H9 (cell line): ENCODE measurements around the gene EIF4E2. TPM values are rescaled to one million over a fixed set of nuclear protein-coding genes. Genes with fewer than 3 reads are reported as not detected.

Source experiments
- DNase-seq: peaks from one replicate; pipeline ENCODE4 v3.0.0-alpha.2; 2017
- H2AFZ ChIP-seq: one replicate; pipeline ENCODE4 v1.6.1; 2013; ENCODE audit warnings: mild to moderate bottlenecking, low read length, control low read depth, moderate library complexity
- H2AK5ac ChIP-seq: 2 replicates; pipeline ENCODE4 v1.6.1; 2013; ENCODE audit warnings: low read length, control low read depth, mixed read lengths; ENCODE audit not compliant: insufficient read length
- H2BK120ac ChIP-seq: one replicate; pipeline ENCODE4 v1.6.1; 2013; ENCODE audit warnings: low read depth, mild to moderate bottlenecking, low read length, control low read depth, inconsistent platforms; ENCODE audit not compliant: poor library complexity, severe bottlenecking
- H2BK12ac ChIP-seq: 2 replicates; pipeline ENCODE4 v1.6.1; 2013; ENCODE audit warnings: low read length, control low read depth, mixed read lengths, low read depth; ENCODE audit not compliant: insufficient read length
- H2BK15ac ChIP-seq: 2 replicates; pipeline ENCODE4 v1.6.1; 2013; ENCODE audit warnings: low read depth, low read length, control low read depth
- H2BK20ac ChIP-seq: one replicate; pipeline ENCODE4 v1.6.1; 2013; ENCODE audit warnings: low read depth, mild to moderate bottlenecking, low read length, control low read depth, inconsistent platforms; ENCODE audit not compliant: poor library complexity, severe bottlenecking
- H2BK5ac ChIP-seq: 2 replicates; pipeline ENCODE4 v1.6.1; 2013; ENCODE audit warnings: low read length, control low read depth, mixed read lengths; ENCODE audit not compliant: insufficient read length
- H3K14ac ChIP-seq: 2 replicates; pipeline ENCODE4 v1.6.1; 2013; ENCODE audit warnings: low read length, control low read depth; ENCODE audit not compliant: insufficient read depth
- H3K18ac ChIP-seq: 2 replicates; pipeline ENCODE4 v1.6.1; 2013; ENCODE audit warnings: low read depth, mild to moderate bottlenecking, mixed read lengths, low read length, control low read depth; ENCODE audit not compliant: insufficient read length
- H3K23ac ChIP-seq: 2 replicates; pipeline ENCODE4 v1.6.1; 2013; ENCODE audit warnings: low read length, control low read depth, mixed read lengths, low read depth; ENCODE audit not compliant: insufficient read length
- H3K23me2 ChIP-seq: 2 replicates; pipeline ENCODE4 v1.6.1; 2013; ENCODE audit warnings: low read depth, mild to moderate bottlenecking, mixed read lengths, low read length, control low read depth; ENCODE audit not compliant: insufficient read length, poor library complexity, severe bottlenecking
- H3K27ac ChIP-seq: 2 replicates; pipeline ENCODE4 v1.5.1; 2013; ENCODE audit warnings: low read length, control low read depth, mixed read lengths, low read depth; ENCODE audit not compliant: insufficient read length
- H3K27me3 ChIP-seq: 2 replicates; pipeline ENCODE4 v1.6.1; 2013; ENCODE audit warnings: low read length, control low read depth, inconsistent platforms; ENCODE audit not compliant: insufficient read depth
- H3K4ac ChIP-seq: 2 replicates; pipeline ENCODE4 v1.6.1; 2013; ENCODE audit warnings: low read depth, mild to moderate bottlenecking, control low read depth, inconsistent platforms, low read length, moderate library complexity
- H3K4me1 ChIP-seq: 2 replicates; pipeline ENCODE4 v1.6.1; 2013; ENCODE audit warnings: low read length, control low read depth, inconsistent platforms; ENCODE audit not compliant: insufficient read depth
- H3K4me2 ChIP-seq: 2 replicates; pipeline ENCODE4 v1.6.1; 2013; ENCODE audit warnings: low read length, control low read depth, mixed read lengths; ENCODE audit not compliant: insufficient read length, insufficient read depth
- H3K56ac ChIP-seq: 2 replicates; pipeline ENCODE4 v1.6.1; 2013; ENCODE audit warnings: low read depth, mild to moderate bottlenecking, mixed read lengths, low read length, control low read depth; ENCODE audit not compliant: insufficient read length
- H3K79me1 ChIP-seq: 2 replicates; pipeline ENCODE4 v1.6.1; 2013; ENCODE audit warnings: low read depth, mild to moderate bottlenecking, moderate library complexity, low read length, control low read depth, inconsistent platforms; ENCODE audit not compliant: insufficient read depth, poor library complexity, severe bottlenecking
- H3K79me2 ChIP-seq: 2 replicates; pipeline ENCODE4 v1.6.1; 2013; ENCODE audit warnings: low read length, control low read depth, inconsistent platforms; ENCODE audit not compliant: insufficient read depth
- H3K9ac ChIP-seq: 2 replicates; pipeline ENCODE4 v1.6.1; 2013; ENCODE audit warnings: low read length, control low read depth, mixed read lengths; ENCODE audit not compliant: insufficient read length; ENCODE audit errors: extremely low read depth
- H3K9me3 ChIP-seq: one replicate; pipeline ENCODE4 v1.6.1; 2013; ENCODE audit warnings: low read depth, low read length, inconsistent platforms; ENCODE audit not compliant: control insufficient read depth
- H3T11ph ChIP-seq: one replicate; pipeline ENCODE4 v1.6.1; 2013; ENCODE audit warnings: mild to moderate bottlenecking, low read length, control low read depth, inconsistent platforms
- H4K20me1 ChIP-seq: one replicate; pipeline ENCODE4 v1.6.1; 2013; ENCODE audit not compliant: control insufficient read depth, insufficient read length, insufficient read depth
- H4K5ac ChIP-seq: 2 replicates; pipeline ENCODE4 v1.6.1; 2013; ENCODE audit warnings: low read depth, mild to moderate bottlenecking, mixed read lengths, low read length, control low read depth; ENCODE audit not compliant: insufficient read length
- H4K8ac ChIP-seq: replicated peaks from 2 replicates; pipeline ENCODE4 v1.6.1; 2013; ENCODE audit warnings: low read length, control low read depth, mixed read lengths, low read depth; ENCODE audit not compliant: insufficient read length
- H4K91ac ChIP-seq: 2 replicates; pipeline ENCODE4 v1.6.1; 2013; ENCODE audit warnings: low read depth, mild to moderate bottlenecking, moderate library complexity, mixed read lengths, low read length, control low read depth; ENCODE audit not compliant: insufficient read length
- H3K27ac Mint-ChIP-seq, 3 experiments: 2 replicates in 2 of 3; 3 replicates in 1 of 3; pipeline ENCODE4 v1.8.0; 2020 to 2021; ENCODE audit warnings: mixed read lengths in 3 of 3, mild to moderate bottlenecking in 1 of 3, moderate library complexity in 1 of 3
- H3K27me3 Mint-ChIP-seq: 2 replicates; pipeline ENCODE4 v1.8.0; 2021; ENCODE audit warnings: low read depth, mild to moderate bottlenecking, moderate library complexity, mixed read lengths
- H3K36me3 Mint-ChIP-seq, 3 experiments: 2 replicates in 2 of 3; 3 replicates in 1 of 3; pipeline ENCODE4 v1.8.0; 2020 to 2021; ENCODE audit warnings: low read depth in 3 of 3, mixed read lengths in 3 of 3; ENCODE audit not compliant: insufficient read depth in 1 of 3
- H3K4me1 Mint-ChIP-seq, 2 experiments: 2 replicates each; pipeline ENCODE4 v1.8.0; 2020; ENCODE audit warnings: mixed read lengths in 2 of 2
- H3K4me3 Mint-ChIP-seq, 2 experiments: 2 replicates in 1 of 2; 3 replicates in 1 of 2; pipeline ENCODE4 v1.8.0; 2020 to 2021; ENCODE audit warnings: mild to moderate bottlenecking in 2 of 2, mixed read lengths in 2 of 2, moderate library complexity in 1 of 2
- H3K9me3 Mint-ChIP-seq, 2 experiments: 2 replicates in 1 of 2; 3 replicates in 1 of 2; pipeline ENCODE4 v1.8.0; 2020; ENCODE audit warnings: mild to moderate bottlenecking in 2 of 2, mixed read lengths in 2 of 2, moderate library complexity in 1 of 2
- CTCF ChIP-seq: fragments of 200-600 bp; sonication (generic); conservative IDR thresholded peaks from 3 replicates; pipeline ENCODE4 v1.8.0; 2021; ENCODE audit warnings: antibody characterized with exemption, mild to moderate bottlenecking
- WGBS: extraction: QIAGEN DNeasy Blood & Tissue Kit; methylation state at CpG from one replicate; pipeline ENCODE4 v1.1.7; 2013; ENCODE audit warnings: missing lambda C conversion rate, low lambda C conversion rate, mixed read lengths; ENCODE audit not compliant: insufficient read length; ENCODE audit errors: extremely low coverage; 5-methylcytosine and 5-hydroxymethylcytosine counted together
- total RNA-seq: library from RNA; stranded (reverse); gene quantifications from 2 replicates; pipeline ENCODE4 v1.2.1, GENCODE V29; 2021

EIF4E2 gene
- total RNA-seq, 1 experiment from 2014 or later, result 109 TPM

GRCh38 chr2:232571026-232571474 is 20.6 kb downstream of the EIF4E2 start:
- Mint-ChIP-seq H3K27me3 (no peaks in the 10 kb centered on the region), H3K27ac (peak overlapping the region; percentile 36 to 61 (median 59); a peak in 4 of 7 replicates), H3K4me1 (peaks cover 7 to 9% of the 10 kb centered on the region in 2 experiments; a peak in 3 of 4 replicates), H3K9me3 (no peaks in the 10 kb centered on the region), H3K36me3 (peaks cover 26 to 82% (median 63%) of the 10 kb centered on the region in 3 experiments; a peak in 6 of 7 replicates), H3K4me3 (no peak overlapping the region)
- Histone ChIP-seq H3K4me1 (no peaks in the 10 kb centered on the region), H2BK20ac (no peak overlapping the region), H3K18ac (no peak overlapping the region), H2BK5ac (no peak overlapping the region), H3K27ac (no peak overlapping the region), H2BK15ac (no peak overlapping the region), H3K9ac (no peak overlapping the region), H2AK5ac (no peak overlapping the region), H3K9me3 (no peaks in the 10 kb centered on the region), H3T11ph (no peak overlapping the region), H3K56ac (no peak overlapping the region), H3K23ac (no peak overlapping the region), H2BK120ac (no peak overlapping the region), H4K20me1 (no peaks in the 10 kb centered on the region), H4K91ac (no peak overlapping the region), H2BK12ac (no peak overlapping the region), H3K14ac (no peak overlapping the region), H3K79me2 (no peaks in the 10 kb centered on the region), H3K4ac (no peak overlapping the region), H3K4me2 (no peak overlapping the region), H2AFZ (no peak overlapping the region), H3K79me1 (no peaks in the 10 kb centered on the region), H3K27me3 (no peaks in the 10 kb centered on the region), H4K5ac (no peak overlapping the region), H3K23me2 (no peaks in the 10 kb centered on the region), H4K8ac (no peak overlapping the region)
- WGBS, result no CpG with 5 or more reads among the region's 7 CpGs
- DNase-seq, result no peak
- TF ChIP-seq CTCF, result no peak
